GM19455 (cell line): Measurements from ENCODE around the gene FGF22.
"Not testable (repeated sequence)": the region's sequence is repeated elsewhere in the genome, so short reads cannot be mapped to it uniquely, and the experiment has no call there.

ENCODE experiments used
- ATAC-seq: cut with Tn5 transposase; IDR thresholded peaks from one replicate; pipeline ENCODE4 v1.9.1; 2021; ENCODE audit not compliant: unreplicated experiment

The FGF22 gene

GRCh38 chr19:607301-608154 lies 32.2 kb upstream of the FGF22 start:
- ATAC-seq: no peak

- ATAC-seq: no peak
Measured at GRCh38 chr19:608155-609003, 31.3 kb upstream of the FGF22 start.

GRCh38 chr19:609004-609346 lies 30.7 kb upstream of the FGF22 start:
- no peak for ATAC-seq

GRCh38 chr19:610071-610800 lies 29.4 kb upstream of the FGF22 start:
- ATAC-seq: no peak

- no peak for ATAC-seq
Measured at GRCh38 chr19:610801-611480, 28.7 kb upstream of the FGF22 start.

- ATAC-seq: no peak
Measured at GRCh38 chr19:611481-611868, 28.2 kb upstream of the FGF22 start.

- no peak for ATAC-seq
Measured at GRCh38 chr19:612941-613340, 26.7 kb upstream of the FGF22 start.

- no peak for ATAC-seq
Measured at GRCh38 chr19:613732-614567, 25.7 kb upstream of the FGF22 start.

- ATAC-seq: no peak
Measured at GRCh38 chr19:615619-616018, 24.1 kb upstream of the FGF22 start.

- ATAC-seq: no peak
Measured at GRCh38 chr19:616062-616700, 23.5 kb upstream of the FGF22 start.

- no peak for ATAC-seq
Measured at GRCh38 chr19:616747-617526, 22.7 kb upstream of the FGF22 start.

GRCh38 chr19:617551-618246 lies 22.0 kb upstream of the FGF22 start:
- no peak for ATAC-seq

- no peak for ATAC-seq
Measured at GRCh38 chr19:618247-618619, 21.4 kb upstream of the FGF22 start.

GRCh38 chr19:618674-619285 lies 20.9 kb upstream of the FGF22 start:
- no peak for ATAC-seq

- ATAC-seq: no peak
Measured at GRCh38 chr19:619286-620002, 20.2 kb upstream of the FGF22 start.

GRCh38 chr19:620166-620862 lies 19.4 kb upstream of the FGF22 start:
- no peak for ATAC-seq

- not testable (repeated sequence) for ATAC-seq
Measured at GRCh38 chr19:621191-621590, 18.5 kb upstream of the FGF22 start.
